Measurements from ENCODE around the gene TMIGD3. TPM values are rescaled to one million over a fixed set of nuclear protein-coding genes. Genes with fewer than 3 reads are reported as not detected.

Gene TMIGD3
- total RNA-seq, 2 experiments from 2014 or later, result not detected

- no peaks in the 10 kb centered on the region for H3K27me3 Mint-ChIP-seq
- Histone ChIP-seq H3K27me3 (ENCODE audit: control insufficient read depth in 1 of 2, insufficient read depth in 2 of 2, low read length in 2 of 2) (no peaks in the 10 kb centered on the region), H3K36me3 (ENCODE audit: insufficient read depth, low read length) (no peaks in the 10 kb centered on the region), H3K9me3 (ENCODE audit: control insufficient read depth in 1 of 2, insufficient read depth in 1 of 2, low read length in 2 of 2) (no peaks in the 10 kb centered on the region), H3K4me1 (ENCODE audit: insufficient read depth, low read length) (peaks cover 97% of the 10 kb centered on the region), H3K27ac (ENCODE audit: low read depth in 1 of 2, low read length in 2 of 2) (peak overlapping the region; percentile 83 to 90), H3K4me3 (ENCODE audit: low read length) (peak overlapping the region; percentile 46)
- peaks cover 55% of the 10 kb centered on the region for H3K4me1 Mint-ChIP-seq (ENCODE audit: low read depth)
- CTCF ChIA-PET, result interaction anchor here (0.6 to 3.2 kb wide), 62 partner anchors 10 to 282 kb away, joined by 3 to 28 read pairs (median 4); partner anchors contain the start of genes DDX20, INKA2 and RAP1A
- H3K9me3 Mint-ChIP-seq, result no peaks in the 10 kb centered on the region
- POLR2A ChIA-PET, result interaction anchor here (0.7 to 2.9 kb wide), 40 partner anchors 9 to 287 kb away, joined by 3 to 81 read pairs (median 5); partner anchors contain the start of genes C1orf162, DDX20, INKA2 and RAP1A
- H3K4me3 Mint-ChIP-seq, result peak overlapping the region; percentile 84
- peak; percentile 49 for ATAC-seq (ENCODE audit: poor library complexity)
- TF ChIP-seq CTCF (IDR thresholded peaks at IDR 0.05), result no peak
- DNase-seq, result peak in 13 of 14 experiments; percentile 43 to 83 (median 54)
- intact Hi-C loops (cut with DNase I, micrococcal nuclease), result loop anchor here (1.0 to 5.0 kb wide), 8 partner anchors 35 to 261 kb away; partner anchors contain the start of gene C1orf162 (in 2 of the 2)
- no peaks in the 10 kb centered on the region for H3K36me3 Mint-ChIP-seq (ENCODE audit: low read depth)
- no peak overlapping the region for H3K27ac Mint-ChIP-seq
Measured at GRCh38 chr1:111507411-111508201, 4.2 kb upstream of the TMIGD3 start.

GRCh38 chr1:111506561-111506960 is 3.1 kb upstream of the TMIGD3 start:
- peak overlapping the region; percentile 13 for H3K4me3 Mint-ChIP-seq
- no peak for ATAC-seq (ENCODE audit: poor library complexity)
- H3K9me3 Mint-ChIP-seq, result no peaks in the 10 kb centered on the region
- no peak for DNase-seq
- H3K27me3 Mint-ChIP-seq, result no peaks in the 10 kb centered on the region
- Histone ChIP-seq H3K27ac (ENCODE audit: low read depth in 1 of 2, low read length in 2 of 2) (peak overlapping the region in 1 of 2 donors; percentile 47), H3K36me3 (ENCODE audit: insufficient read depth, low read length) (no peaks in the 10 kb centered on the region), H3K9me3 (ENCODE audit: control insufficient read depth in 1 of 2, insufficient read depth in 1 of 2, low read length in 2 of 2) (no peaks in the 10 kb centered on the region), H3K27me3 (ENCODE audit: control insufficient read depth in 1 of 2, insufficient read depth in 2 of 2, low read length in 2 of 2) (no peaks in the 10 kb centered on the region), H3K4me1 (ENCODE audit: insufficient read depth, low read length) (peaks cover 87% of the 10 kb centered on the region), H3K4me3 (ENCODE audit: low read length) (no peak overlapping the region)
- peaks cover 59% of the 10 kb centered on the region for H3K4me1 Mint-ChIP-seq (ENCODE audit: low read depth)
- no peaks in the 10 kb centered on the region for H3K36me3 Mint-ChIP-seq (ENCODE audit: low read depth)
- TF ChIP-seq CTCF (IDR thresholded peaks at IDR 0.05), result no peak
- ChIA-PET CTCF (interaction anchor here (1.0 to 3.2 kb wide), 6 partner anchors 25 to 208 kb away, joined by 3 to 27 read pairs (median 13); partner anchors contain the start of gene RAP1A), POLR2A (interaction anchor here (0.9 to 2.9 kb wide), 6 partner anchors 10 to 263 kb away, joined by 4 to 81 read pairs (median 18); partner anchors contain the start of genes C1orf162 and RAP1A)
- intact Hi-C loops (cut with DNase I, micrococcal nuclease), result loop anchor here (5.0 kb wide), 4 partner anchors 34 to 241 kb away; partner anchors contain the start of gene C1orf162 (in 2 of the 2)
- H3K27ac Mint-ChIP-seq, result peak overlapping the region; percentile 77

GRCh38 chr1:111505641-111506119 is 2.2 kb upstream of the TMIGD3 start:
- POLR2A ChIA-PET, result interaction anchor here (0.6 kb wide), 1 partner anchor 29 kb away, joined by 3 read pairs; no protein-coding TSS in a partner anchor
- Histone ChIP-seq H3K27ac (ENCODE audit: low read depth in 1 of 2, low read length in 2 of 2) (peak overlapping the region; percentile 22 to 47), H3K4me3 (ENCODE audit: low read length) (no peak overlapping the region), H3K36me3 (ENCODE audit: insufficient read depth, low read length) (no peaks in the 10 kb centered on the region), H3K27me3 (ENCODE audit: control insufficient read depth in 1 of 2, insufficient read depth in 2 of 2, low read length in 2 of 2) (no peaks in the 10 kb centered on the region), H3K9me3 (ENCODE audit: control insufficient read depth in 1 of 2, insufficient read depth in 1 of 2, low read length in 2 of 2) (no peaks in the 10 kb centered on the region), H3K4me1 (ENCODE audit: insufficient read depth, low read length) (peaks cover 82% of the 10 kb centered on the region)
- Mint-ChIP-seq H3K27ac (peak overlapping the region; percentile 77), H3K4me3 (peak overlapping the region; percentile 13), H3K27me3 (no peaks in the 10 kb centered on the region), H3K9me3 (no peaks in the 10 kb centered on the region), H3K36me3 (ENCODE audit: low read depth) (no peaks in the 10 kb centered on the region), H3K4me1 (ENCODE audit: low read depth) (peaks cover 68% of the 10 kb centered on the region)
- TF ChIP-seq CTCF (IDR thresholded peaks at IDR 0.05), result no peak
- ATAC-seq (ENCODE audit: poor library complexity) (no peak), DNase-seq (peak in 4 of 14 experiments; percentile 8 to 65 (median 54))
- CTCF ChIA-PET, result interaction anchor here (1.1 kb wide), 1 partner anchor 157 kb away, joined by 3 read pairs; no protein-coding TSS in a partner anchor
- intact Hi-C loops (cut with DNase I, micrococcal nuclease), result loop anchor here (5.0 kb wide), 4 partner anchors 33 to 242 kb away; partner anchors contain the start of gene C1orf162 (in 2 of the 2)

Data from CD4-positive, alpha-beta T cell (primary cell).